T-helper 17 cell (primary cell): ENCODE data around the gene HTT. TPM values are rescaled to one million over a fixed set of nuclear protein-coding genes. Genes with fewer than 3 reads are reported as not detected.

Experiments used
- total RNA-seq, 4 donors: library from RNA in 2 of 4; stranded (reverse) in 2 of 4; gene quantifications; one replicate each; pipeline ENCODE4 v1.2.3 and lab custom pipeline; 2022 to 2026

Gene HTT
- total RNA-seq, 2 donors from 2014 or later: 83.9 to 89.9 TPM

Other genes with a start within 250 kb of the HTT start
- gene ADD1, start 230.8 kb upstream of the HTT start, total RNA-seq: 100 to 1,000 TPM; 211 to 228 TPM
- 10 to 100 TPM; 32.8 to 34.0 TPM for gene NOP14, start 111.3 kb upstream of the HTT start, total RNA-seq
- 1 to 10 TPM; 1.7 to 3.6 TPM for gene GRK4, start 111.1 kb upstream of the HTT start, total RNA-seq
- gene HTT-AS, start 143 bp upstream of the HTT start, total RNA-seq: not detected
- 1 to 10 TPM; 1.5 to 1.7 TPM for gene MSANTD1, start 174.5 kb downstream of the HTT start, total RNA-seq
- gene RGS12, start 218.3 kb downstream of the HTT start, total RNA-seq: 1 to 10 TPM; 4.0 to 5.0 TPM